H1 (cell line): ENCODE measurements around the gene MYPN.

Source experiments
- BACH1 ChIP-seq: IDR thresholded peaks from 2 replicates; pipeline ENCODE4 v1.6.1; 2012; ENCODE audit warnings: low read length, improper control_type of control experiment
- EGR1 ChIP-seq: IDR thresholded peaks from 2 replicates; pipeline ENCODE4 v1.6.1; 2011; ENCODE audit warnings: low read depth, low read length, borderline replicate concordance
- EP300 ChIP-seq, 2 experiments: IDR thresholded peaks; 1 replicate in 1 of 2; 2 replicates in 1 of 2; pipeline ENCODE4 v1.6.1; 2011 to 2012; ENCODE audit warnings: low read depth in 2 of 2, low read length in 2 of 2, mild to moderate bottlenecking in 2 of 2, borderline replicate concordance in 1 of 2, inconsistent platforms in 1 of 2, moderate library complexity in 1 of 2
- HDAC2 ChIP-seq, 2 experiments: fragments of 300-600 bp in 1 of 2; sonication (generic) in 1 of 2; IDR thresholded peaks; 2 replicates each; pipeline ENCODE4 v1.6.1; 2011 to 2012; ENCODE audit warnings: low read depth in 2 of 2, low read length in 2 of 2, mild to moderate bottlenecking in 2 of 2, moderate library complexity in 2 of 2, borderline replicate concordance in 1 of 2, inconsistent platforms in 1 of 2
- JUND ChIP-seq: IDR thresholded peaks from 2 replicates; pipeline ENCODE4 v1.6.1; 2011; ENCODE audit warnings: mild to moderate bottlenecking, improper control_type of control experiment, low read length
- POLR2A ChIP-seq, 2 experiments: IDR thresholded peaks; 1 replicate in 1 of 2; 2 replicates in 1 of 2; pipeline ENCODE4 v1.6.1; 2011; ENCODE audit warnings: low read depth in 2 of 2, low read length in 2 of 2, mild to moderate bottlenecking in 2 of 2; ENCODE audit errors: control extremely low read depth in 1 of 2
- POLR2AphosphoS5 ChIP-seq: IDR thresholded peaks from 2 replicates; pipeline ENCODE4 v1.6.1; 2011; ENCODE audit warnings: low read depth, low read length
- SP2 ChIP-seq: IDR thresholded peaks from 2 replicates; pipeline ENCODE4 v1.6.1; 2012; ENCODE audit warnings: mild to moderate bottlenecking, low read length, inconsistent platforms
- TAF1 ChIP-seq: IDR thresholded peaks from 2 replicates; pipeline ENCODE4 v1.6.1; 2011; ENCODE audit warnings: mild to moderate bottlenecking, low read depth, low read length
- YY1 ChIP-seq: IDR thresholded peaks from 2 replicates; pipeline ENCODE4 v1.6.1; 2011; ENCODE audit warnings: low read depth, mild to moderate bottlenecking, low read length
- TF ChIP-seq, protein P1 (sequence below), 3 experiments: IDR thresholded peaks; 1 replicate in 2 of 3; 2 replicates in 1 of 3; pipeline versions ENCODE4 v1.5.1 to v1.6.1; 2011; ENCODE audit warnings: low read length in 3 of 3, mild to moderate bottlenecking in 3 of 3, inconsistent platforms in 2 of 3, low read depth in 1 of 3, moderate library complexity in 1 of 3; ENCODE audit not compliant: insufficient read depth in 1 of 3; ENCODE audit errors: control extremely low read depth in 1 of 3
- TF ChIP-seq, protein P2 (sequence below): IDR thresholded peaks from 2 replicates; pipeline ENCODE4 v1.6.1; 2012; ENCODE audit warnings: inconsistent platforms
- TF ChIP-seq, protein P3 (sequence below): IDR thresholded peaks from 2 replicates; pipeline ENCODE4 v1.6.1; 2011; ENCODE audit warnings: low read depth, mild to moderate bottlenecking, low read length; ENCODE audit not compliant: insufficient read depth

DNA sequence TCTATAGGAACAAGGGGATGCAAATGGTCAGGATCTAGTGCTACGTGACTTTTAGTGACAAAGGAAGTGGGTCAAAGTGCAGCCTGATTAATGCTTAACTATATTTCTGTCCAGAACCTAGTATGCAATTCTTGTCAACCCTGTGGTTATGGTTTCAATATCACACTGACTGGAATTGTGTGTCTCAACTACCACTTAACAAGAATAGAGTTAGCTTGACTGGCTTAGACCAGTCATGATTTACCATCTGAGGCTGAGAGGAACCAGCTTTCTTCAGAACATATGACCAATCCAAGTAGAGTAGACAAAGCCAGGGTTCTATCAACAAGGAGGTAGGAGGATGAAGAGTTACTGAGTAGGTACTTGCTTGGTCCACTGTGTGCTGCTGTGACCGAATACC is 54.4 kb downstream of the MYPN start:
- TF ChIP-seq, protein P1, sequence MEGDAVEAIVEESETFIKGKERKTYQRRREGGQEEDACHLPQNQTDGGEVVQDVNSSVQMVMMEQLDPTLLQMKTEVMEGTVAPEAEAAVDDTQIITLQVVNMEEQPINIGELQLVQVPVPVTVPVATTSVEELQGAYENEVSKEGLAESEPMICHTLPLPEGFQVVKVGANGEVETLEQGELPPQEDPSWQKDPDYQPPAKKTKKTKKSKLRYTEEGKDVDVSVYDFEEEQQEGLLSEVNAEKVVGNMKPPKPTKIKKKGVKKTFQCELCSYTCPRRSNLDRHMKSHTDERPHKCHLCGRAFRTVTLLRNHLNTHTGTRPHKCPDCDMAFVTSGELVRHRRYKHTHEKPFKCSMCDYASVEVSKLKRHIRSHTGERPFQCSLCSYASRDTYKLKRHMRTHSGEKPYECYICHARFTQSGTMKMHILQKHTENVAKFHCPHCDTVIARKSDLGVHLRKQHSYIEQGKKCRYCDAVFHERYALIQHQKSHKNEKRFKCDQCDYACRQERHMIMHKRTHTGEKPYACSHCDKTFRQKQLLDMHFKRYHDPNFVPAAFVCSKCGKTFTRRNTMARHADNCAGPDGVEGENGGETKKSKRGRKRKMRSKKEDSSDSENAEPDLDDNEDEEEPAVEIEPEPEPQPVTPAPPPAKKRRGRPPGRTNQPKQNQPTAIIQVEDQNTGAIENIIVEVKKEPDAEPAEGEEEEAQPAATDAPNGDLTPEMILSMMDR (IDR thresholded peaks at IDR 0.05; ENCODE audit: control extremely low read depth in 1 of 3, insufficient read depth in 1 of 3, low read depth in 1 of 3, low read length in 3 of 3) = no peak
- no peak for TF ChIP-seq HDAC2 (IDR thresholded peaks at IDR 0.05; ENCODE audit: borderline replicate concordance in 1 of 2, low read depth in 2 of 2, low read length in 2 of 2)
- TF ChIP-seq POLR2AphosphoS5 = no peak
- no peak for TF ChIP-seq POLR2A (IDR thresholded peaks at IDR 0.05; ENCODE audit: control extremely low read depth in 1 of 2, low read depth in 2 of 2, low read length in 2 of 2)
- no peak for TF ChIP-seq EGR1
- TF ChIP-seq, protein P2, sequence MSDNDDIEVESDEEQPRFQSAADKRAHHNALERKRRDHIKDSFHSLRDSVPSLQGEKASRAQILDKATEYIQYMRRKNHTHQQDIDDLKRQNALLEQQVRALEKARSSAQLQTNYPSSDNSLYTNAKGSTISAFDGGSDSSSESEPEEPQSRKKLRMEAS = no peak
- no peak for TF ChIP-seq SP2
- TF ChIP-seq EP300 (IDR thresholded peaks at IDR 0.05; ENCODE audit: borderline replicate concordance in 1 of 2, low read depth in 2 of 2, low read length in 2 of 2) = no peak
- TF ChIP-seq YY1 = no peak
- no peak for TF ChIP-seq TAF1
- no peak for TF ChIP-seq BACH1
- no peak for TF ChIP-seq JUND
- TF ChIP-seq, protein P3, sequence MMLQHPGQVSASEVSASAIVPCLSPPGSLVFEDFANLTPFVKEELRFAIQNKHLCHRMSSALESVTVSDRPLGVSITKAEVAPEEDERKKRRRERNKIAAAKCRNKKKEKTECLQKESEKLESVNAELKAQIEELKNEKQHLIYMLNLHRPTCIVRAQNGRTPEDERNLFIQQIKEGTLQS = no peak
